ENCODE data around the gene SLC11A2. TPM values are rescaled to one million over a fixed set of nuclear protein-coding genes. Genes with fewer than 3 reads are reported as not detected.

Gene SLC11A2
- total RNA-seq, 2 donors from 2014 or later, result 61.8 to 64.5 TPM

GRCh38 chr12:51004504-51004903 lies 21.7 kb downstream of the SLC11A2 start:
- no peak for DNase-seq (ENCODE audit: low spot score)
- Histone ChIP-seq H3K4me3 (no peak overlapping the region), H3K9me3 (no peaks in the 10 kb centered on the region), H3K4me1 (replicated peaks) (peaks cover 5% of the 10 kb centered on the region), H3K36me3 (no peaks in the 10 kb centered on the region), H3K27me3 (replicated peaks; ENCODE audit: insufficient read depth) (no peaks in the 10 kb centered on the region), H3K27ac (no peak overlapping the region)
- WGBS, result 70% methylated on average over 6 of the region's 6 CpGs
- intact Hi-C loops (cut with DNase I), result no loop called here
- TF ChIP-seq POLR2A (IDR thresholded peaks at IDR 0.05), result no peak
- TF ChIP-seq POLR2AphosphoS5 (IDR thresholded peaks at IDR 0.05), result no peak
- no peak for TF ChIP-seq CTCF (IDR thresholded peaks at IDR 0.05)

GRCh38 chr12:51001799-51002198 lies 24.4 kb downstream of the SLC11A2 start:
- intact Hi-C loops (cut with DNase I), result no loop called here
- no peaks in the 10 kb centered on the region for H3K9me3 ChIP-seq
- 92% methylated on average over 1 of the region's 1 CpG for WGBS
- no peaks in the 10 kb centered on the region for H3K27me3 ChIP-seq (replicated peaks; ENCODE audit: insufficient read depth)
- TF ChIP-seq POLR2A (IDR thresholded peaks at IDR 0.05), result no peak
- no peak for TF ChIP-seq POLR2AphosphoS5 (IDR thresholded peaks at IDR 0.05)
- no peak for TF ChIP-seq CTCF (IDR thresholded peaks at IDR 0.05)
- H3K27ac ChIP-seq, result no peak overlapping the region
- H3K4me3 ChIP-seq, result no peak overlapping the region
- peaks cover 5% of the 10 kb centered on the region for H3K4me1 ChIP-seq (replicated peaks)
- no peaks in the 10 kb centered on the region for H3K36me3 ChIP-seq
- no peak for DNase-seq (ENCODE audit: low spot score)

- intact Hi-C loops (cut with DNase I), result no loop called here
- DNase-seq (ENCODE audit: low spot score), result no peak
- H3K4me1 ChIP-seq (replicated peaks), result peaks cover 2% of the 10 kb centered on the region
- TF ChIP-seq POLR2AphosphoS5 (IDR thresholded peaks at IDR 0.05) (no peak), POLR2A (IDR thresholded peaks at IDR 0.05) (no peak), CTCF (IDR thresholded peaks at IDR 0.05) (no peak)
- H3K27me3 ChIP-seq (replicated peaks; ENCODE audit: insufficient read depth), result no peaks in the 10 kb centered on the region
- no peaks in the 10 kb centered on the region for H3K36me3 ChIP-seq
- H3K4me3 ChIP-seq, result no peak overlapping the region
- no peak overlapping the region for H3K27ac ChIP-seq
- H3K9me3 ChIP-seq, result no peaks in the 10 kb centered on the region
- WGBS, result 55% methylated on average over 7 of the region's 7 CpGs
These were observed 25.9 kb downstream of the SLC11A2 start for GRCh38 chr12:51000245-51000644.

GRCh38 chr12:50999093-50999492 lies 27.1 kb downstream of the SLC11A2 start:
- Histone ChIP-seq H3K9me3 (no peaks in the 10 kb centered on the region), H3K27ac (no peak overlapping the region), H3K36me3 (no peaks in the 10 kb centered on the region), H3K27me3 (replicated peaks; ENCODE audit: insufficient read depth) (no peaks in the 10 kb centered on the region), H3K4me3 (no peak overlapping the region), H3K4me1 (replicated peaks) (no peaks in the 10 kb centered on the region)
- no peak for TF ChIP-seq POLR2A (IDR thresholded peaks at IDR 0.05)
- DNase-seq (ENCODE audit: low spot score), result no peak
- 81% methylated on average over 4 of the region's 4 CpGs for WGBS
- intact Hi-C loops (cut with DNase I), result no loop called here

GRCh38 chr12:50992819-50993218 lies 33.4 kb downstream of the SLC11A2 start:
- Histone ChIP-seq H3K27ac (no peak overlapping the region), H3K4me1 (replicated peaks) (no peaks in the 10 kb centered on the region), H3K27me3 (replicated peaks; ENCODE audit: insufficient read depth) (no peaks in the 10 kb centered on the region), H3K36me3 (peaks cover 2 to 9% of the 10 kb centered on the region in 2 donors), H3K9me3 (no peaks in the 10 kb centered on the region), H3K4me3 (no peak overlapping the region)
- no peak for TF ChIP-seq POLR2AphosphoS5 (IDR thresholded peaks at IDR 0.05)
- TF ChIP-seq POLR2A (IDR thresholded peaks at IDR 0.05), result no peak
- no peak for TF ChIP-seq CTCF (IDR thresholded peaks at IDR 0.05)
- 18% methylated on average over 2 of the region's 2 CpGs for WGBS
- intact Hi-C loops (cut with DNase I), result no loop called here
- DNase-seq (ENCODE audit: low spot score), result no peak
